Measurements from ENCODE around the gene IFT27. TPM values are rescaled to one million over a fixed set of nuclear protein-coding genes. Genes with fewer than 3 reads are reported as not detected.

IFT27 gene
- total RNA-seq, 1 experiment from 2014 or later: 23.2 TPM

DNA sequence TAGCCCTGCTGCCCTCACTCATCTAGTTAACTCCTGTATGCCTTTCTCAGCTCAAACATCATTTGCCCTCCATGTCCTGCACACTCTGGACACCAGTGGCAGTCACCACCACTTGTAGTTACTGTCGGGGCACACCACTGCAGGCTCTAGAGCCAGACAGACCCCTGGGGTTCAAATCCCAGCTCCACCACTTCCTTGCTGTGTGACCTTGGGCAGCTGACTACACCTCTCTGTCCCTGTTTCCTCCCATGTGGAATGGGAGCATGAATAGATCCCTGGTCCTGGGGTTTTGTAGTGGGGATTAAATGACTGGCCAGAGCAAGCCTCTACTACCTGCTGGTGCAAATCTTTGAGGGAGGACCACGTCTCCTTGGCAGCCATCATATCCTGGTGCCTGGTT, 7.8 kb upstream of the IFT27 start:
- Histone ChIP-seq H3K27me3 (ENCODE audit: insufficient read depth, low read length) (no peaks in the 10 kb centered on the region), H3K9ac (ENCODE audit: low read length) (no peak overlapping the region), H2AFZ (ENCODE audit: low read depth, low read length, poor library complexity, severe bottlenecking) (no peak overlapping the region), H3K79me2 (ENCODE audit: insufficient read depth, low read length) (no peaks in the 10 kb centered on the region), H3K4me2 (ENCODE audit: low read length) (no peak overlapping the region), H3K9me2 (ENCODE audit: insufficient read depth) (no peaks in the 10 kb centered on the region), H3K36me3 (ENCODE audit: control insufficient read depth in 1 of 2, insufficient read depth in 2 of 2, low read length in 2 of 2) (no peaks in the 10 kb centered on the region), H3K9me3 (ENCODE audit: control insufficient read depth in 1 of 2, insufficient read depth in 1 of 2, low read depth in 1 of 2, low read length in 2 of 2) (no peaks in the 10 kb centered on the region), H3K4me3 (replicated peaks in 1 of 2; ENCODE audit: low read depth in 1 of 2, low read length in 2 of 2) (no peak overlapping the region), H3K27ac (ENCODE audit: low read depth, low read length) (no peak overlapping the region), H4K20me1 (ENCODE audit: insufficient read depth) (no peaks in the 10 kb centered on the region), H3K4me1 (ENCODE audit: control insufficient read depth in 1 of 2, insufficient read depth in 2 of 2, low read length in 2 of 2) (peaks cover 2 to 10% of the 10 kb centered on the region in 2 experiments; a peak in 2 of 4 replicates)
- no peak for TF ChIP-seq ZFX (IDR thresholded peaks at IDR 0.05)
- no peak for TF ChIP-seq RAD21 (IDR thresholded peaks at IDR 0.05; ENCODE audit: low read depth)
- TF ChIP-seq EZH2phosphoT487 (IDR thresholded peaks at IDR 0.05; ENCODE audit: borderline replicate concordance): no peak
- TF ChIP-seq FOSL1 (IDR thresholded peaks at IDR 0.05; ENCODE audit: low read depth): no peak
- TF ChIP-seq EZH2 (IDR thresholded peaks at IDR 0.05): no peak
- TF ChIP-seq TCF7L2 (IDR thresholded peaks at IDR 0.05; ENCODE audit: borderline replicate concordance, extremely low read depth, insufficient read depth, insufficient read length): no peak
- no peak for TF ChIP-seq SIN3A (IDR thresholded peaks at IDR 0.05; ENCODE audit: low read depth)
- ATAC-seq (no peak), DNase-seq (ENCODE audit: low read depth, low spot score) (no peak)
- POLR2A ChIA-PET: no interaction called here
- no TSS peak for BruUV-seq (replicated peaks)
- intact Hi-C loops (cut with micrococcal nuclease): loop anchor here (2.0 to 5.0 kb wide), 3 partner anchors 259 to 479 kb away; no protein-coding TSS in a partner anchor
- RAD21 ChIA-PET (ENCODE audit: low non-redundant PET in 1 of 2, low total read pairs in 2 of 2, uncharacterized antibody in 2 of 2, unreplicated experiment in 2 of 2): no interaction called here
- CTCF ChIA-PET: interaction anchor here (1.5 kb wide), 1 partner anchor 69 kb away, joined by 3 read pairs; no protein-coding TSS in a partner anchor

DNA sequence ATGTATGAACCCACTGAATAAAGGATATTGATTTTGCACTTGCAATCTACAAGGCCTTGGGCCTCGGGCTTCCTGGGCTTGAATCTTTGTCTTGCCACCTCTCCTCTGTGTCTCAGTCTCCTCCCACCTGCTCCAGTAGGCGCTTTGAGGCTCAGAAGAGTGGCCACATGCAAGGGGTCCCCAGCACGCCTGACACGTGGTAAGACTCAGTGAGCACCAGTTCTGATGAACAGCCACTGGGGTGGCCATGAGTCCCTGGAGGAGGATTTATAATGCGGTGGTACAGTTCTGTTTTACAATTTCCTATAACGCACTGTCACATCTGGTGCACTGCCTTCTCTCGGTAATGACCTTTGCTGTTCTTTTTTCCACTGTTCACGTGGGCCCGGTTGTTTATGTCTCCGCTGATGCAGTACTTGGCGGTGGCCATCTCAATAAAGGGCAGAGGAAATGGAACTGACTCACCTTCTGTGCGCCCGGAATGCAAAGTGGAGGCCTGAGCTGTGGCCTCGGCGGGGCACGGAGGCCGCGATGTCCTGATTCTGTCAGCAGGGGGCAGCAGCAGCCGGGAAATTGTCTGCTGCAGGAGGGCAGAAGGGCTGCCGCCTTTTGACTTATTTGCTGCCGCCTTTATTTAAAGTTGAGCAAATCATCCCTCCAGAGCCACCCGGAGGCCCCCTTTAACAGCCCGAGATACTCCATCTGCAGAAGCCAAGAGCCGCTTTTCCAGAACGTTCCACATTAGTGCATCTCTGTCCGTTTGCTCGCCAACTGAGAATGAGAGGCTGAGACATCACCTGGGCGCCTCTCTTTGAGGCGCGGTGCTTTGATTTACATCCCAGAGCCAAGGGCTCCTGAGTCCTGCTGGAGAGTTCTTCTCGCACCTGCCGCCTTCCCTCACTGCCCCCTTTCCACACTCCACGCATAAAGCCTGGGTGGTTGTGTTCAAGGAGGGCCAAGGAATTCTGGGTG, 6.0 kb upstream of the IFT27 start:
- Histone ChIP-seq H4K20me1 (ENCODE audit: insufficient read depth) (no peaks in the 10 kb centered on the region), H3K4me3 (replicated peaks in 1 of 2; ENCODE audit: low read depth in 1 of 2, low read length in 2 of 2) (peak overlapping the region in 1 of 2 experiments; percentile 1; a peak in 1 of 4 replicates), H3K9me2 (ENCODE audit: insufficient read depth) (no peaks in the 10 kb centered on the region), H2AFZ (ENCODE audit: low read depth, low read length, poor library complexity, severe bottlenecking) (peak overlapping the region; percentile 59), H3K4me2 (ENCODE audit: low read length) (peak overlapping the region; percentile 57), H3K4me1 (ENCODE audit: control insufficient read depth in 1 of 2, insufficient read depth in 2 of 2, low read length in 2 of 2) (peaks cover 2 to 13% of the 10 kb centered on the region in 2 experiments; a peak in 3 of 4 replicates), H3K9ac (ENCODE audit: low read length) (peak overlapping the region; percentile 8; the same call in 1 of the 2 replicates), H3K79me2 (ENCODE audit: insufficient read depth, low read length) (no peaks in the 10 kb centered on the region), H3K27ac (ENCODE audit: low read depth, low read length) (peak overlapping the region; percentile 14; the same call in 1 of the 2 replicates), H3K27me3 (ENCODE audit: insufficient read depth, low read length) (no peaks in the 10 kb centered on the region), H3K9me3 (ENCODE audit: control insufficient read depth in 1 of 2, insufficient read depth in 1 of 2, low read depth in 1 of 2, low read length in 2 of 2) (no peaks in the 10 kb centered on the region), H3K36me3 (ENCODE audit: control insufficient read depth in 1 of 2, insufficient read depth in 2 of 2, low read length in 2 of 2) (no peaks in the 10 kb centered on the region)
- ChIA-PET POLR2A (interaction anchor here (1.1 kb wide), 1 partner anchor 415 kb away, joined by 4 read pairs; no protein-coding TSS in a partner anchor), RAD21 (ENCODE audit: low non-redundant PET in 1 of 2, low total read pairs in 2 of 2, uncharacterized antibody in 2 of 2, unreplicated experiment in 2 of 2) (interaction anchor here in 1 of 2 experiments (0.6 to 0.7 kb wide), 2 partner anchors 200 to 235 kb away, joined by 3 read pairs; no protein-coding TSS in a partner anchor), CTCF (interaction anchor here (0.9 to 1.5 kb wide), 14 partner anchors 8 to 479 kb away, joined by 3 to 19 read pairs (median 4); no protein-coding TSS in a partner anchor)
- BruUV-seq (replicated peaks): no TSS peak
- DNase-seq (ENCODE audit: low read depth, low spot score) (peak; percentile 57), ATAC-seq (peak; percentile 95)
- intact Hi-C loops (cut with micrococcal nuclease): loop anchor here (1.0 to 5.0 kb wide), 5 partner anchors 74 to 480 kb away; no protein-coding TSS in a partner anchor
- TF ChIP-seq ELF1 (IDR thresholded peaks at IDR 0.05; ENCODE audit: borderline replicate concordance, low read depth): no peak
- TF ChIP-seq, protein P1, sequence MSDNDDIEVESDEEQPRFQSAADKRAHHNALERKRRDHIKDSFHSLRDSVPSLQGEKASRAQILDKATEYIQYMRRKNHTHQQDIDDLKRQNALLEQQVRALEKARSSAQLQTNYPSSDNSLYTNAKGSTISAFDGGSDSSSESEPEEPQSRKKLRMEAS (IDR thresholded peaks at IDR 0.05): no peak
- TF ChIP-seq EGR1 (IDR thresholded peaks at IDR 0.05; ENCODE audit: low read depth): no peak
- TF ChIP-seq EZH2 (IDR thresholded peaks at IDR 0.05): no peak
- TF ChIP-seq FOSL1 (IDR thresholded peaks at IDR 0.05; ENCODE audit: low read depth): no peak
- TF ChIP-seq CEBPB (IDR thresholded peaks at IDR 0.05; ENCODE audit: low read depth): no peak
- no peak for TF ChIP-seq SIN3A (IDR thresholded peaks at IDR 0.05; ENCODE audit: low read depth)
- TF ChIP-seq SP1 (IDR thresholded peaks at IDR 0.05; ENCODE audit: low read depth): no peak
- TF ChIP-seq, protein P2, sequence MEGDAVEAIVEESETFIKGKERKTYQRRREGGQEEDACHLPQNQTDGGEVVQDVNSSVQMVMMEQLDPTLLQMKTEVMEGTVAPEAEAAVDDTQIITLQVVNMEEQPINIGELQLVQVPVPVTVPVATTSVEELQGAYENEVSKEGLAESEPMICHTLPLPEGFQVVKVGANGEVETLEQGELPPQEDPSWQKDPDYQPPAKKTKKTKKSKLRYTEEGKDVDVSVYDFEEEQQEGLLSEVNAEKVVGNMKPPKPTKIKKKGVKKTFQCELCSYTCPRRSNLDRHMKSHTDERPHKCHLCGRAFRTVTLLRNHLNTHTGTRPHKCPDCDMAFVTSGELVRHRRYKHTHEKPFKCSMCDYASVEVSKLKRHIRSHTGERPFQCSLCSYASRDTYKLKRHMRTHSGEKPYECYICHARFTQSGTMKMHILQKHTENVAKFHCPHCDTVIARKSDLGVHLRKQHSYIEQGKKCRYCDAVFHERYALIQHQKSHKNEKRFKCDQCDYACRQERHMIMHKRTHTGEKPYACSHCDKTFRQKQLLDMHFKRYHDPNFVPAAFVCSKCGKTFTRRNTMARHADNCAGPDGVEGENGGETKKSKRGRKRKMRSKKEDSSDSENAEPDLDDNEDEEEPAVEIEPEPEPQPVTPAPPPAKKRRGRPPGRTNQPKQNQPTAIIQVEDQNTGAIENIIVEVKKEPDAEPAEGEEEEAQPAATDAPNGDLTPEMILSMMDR (IDR thresholded peaks at IDR 0.05 in 2 of 3, conservative IDR thresholded peaks at IDR 0.05 in 1 of 3; ENCODE audit: borderline replicate concordance in 1 of 3, insufficient read depth in 1 of 3, low read depth in 2 of 3, low read length in 2 of 3): peak; percentile 86 to 96 (median 93)
- TF ChIP-seq RAD21 (IDR thresholded peaks at IDR 0.05; ENCODE audit: low read depth): peak; percentile 93
- TF ChIP-seq CBX3 (IDR thresholded peaks at IDR 0.05; ENCODE audit: low read depth): no peak
- TF ChIP-seq TCF7L2 (IDR thresholded peaks at IDR 0.05; ENCODE audit: borderline replicate concordance, extremely low read depth, insufficient read depth, insufficient read length): no peak
- TF ChIP-seq ZFX (IDR thresholded peaks at IDR 0.05): no peak
- no peak for TF ChIP-seq SRF (IDR thresholded peaks at IDR 0.05; ENCODE audit: low read depth)
- TF ChIP-seq, protein P3, sequence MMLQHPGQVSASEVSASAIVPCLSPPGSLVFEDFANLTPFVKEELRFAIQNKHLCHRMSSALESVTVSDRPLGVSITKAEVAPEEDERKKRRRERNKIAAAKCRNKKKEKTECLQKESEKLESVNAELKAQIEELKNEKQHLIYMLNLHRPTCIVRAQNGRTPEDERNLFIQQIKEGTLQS (IDR thresholded peaks at IDR 0.05): no peak
- no peak for TF ChIP-seq POLR2A (IDR thresholded peaks at IDR 0.05; ENCODE audit: borderline replicate concordance, extremely low read depth, insufficient read depth, insufficient read length)

Measured in HCT116 (cell line).